GM18870 (cell line): ENCODE measurements around the gene SLC6A18.

Experiments used
- ATAC-seq: cut with Tn5 transposase; IDR thresholded peaks from one replicate; pipeline ENCODE4 v1.9.1; 2021; ENCODE audit warnings: moderate library complexity; ENCODE audit not compliant: unreplicated experiment

Gene SLC6A18, protein sequence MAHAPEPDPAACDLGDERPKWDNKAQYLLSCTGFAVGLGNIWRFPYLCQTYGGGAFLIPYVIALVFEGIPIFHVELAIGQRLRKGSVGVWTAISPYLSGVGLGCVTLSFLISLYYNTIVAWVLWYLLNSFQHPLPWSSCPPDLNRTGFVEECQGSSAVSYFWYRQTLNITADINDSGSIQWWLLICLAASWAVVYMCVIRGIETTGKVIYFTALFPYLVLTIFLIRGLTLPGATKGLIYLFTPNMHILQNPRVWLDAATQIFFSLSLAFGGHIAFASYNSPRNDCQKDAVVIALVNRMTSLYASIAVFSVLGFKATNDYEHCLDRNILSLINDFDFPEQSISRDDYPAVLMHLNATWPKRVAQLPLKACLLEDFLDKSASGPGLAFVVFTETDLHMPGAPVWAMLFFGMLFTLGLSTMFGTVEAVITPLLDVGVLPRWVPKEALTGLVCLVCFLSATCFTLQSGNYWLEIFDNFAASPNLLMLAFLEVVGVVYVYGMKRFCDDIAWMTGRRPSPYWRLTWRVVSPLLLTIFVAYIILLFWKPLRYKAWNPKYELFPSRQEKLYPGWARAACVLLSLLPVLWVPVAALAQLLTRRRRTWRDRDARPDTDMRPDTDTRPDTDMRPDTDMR

DNA sequence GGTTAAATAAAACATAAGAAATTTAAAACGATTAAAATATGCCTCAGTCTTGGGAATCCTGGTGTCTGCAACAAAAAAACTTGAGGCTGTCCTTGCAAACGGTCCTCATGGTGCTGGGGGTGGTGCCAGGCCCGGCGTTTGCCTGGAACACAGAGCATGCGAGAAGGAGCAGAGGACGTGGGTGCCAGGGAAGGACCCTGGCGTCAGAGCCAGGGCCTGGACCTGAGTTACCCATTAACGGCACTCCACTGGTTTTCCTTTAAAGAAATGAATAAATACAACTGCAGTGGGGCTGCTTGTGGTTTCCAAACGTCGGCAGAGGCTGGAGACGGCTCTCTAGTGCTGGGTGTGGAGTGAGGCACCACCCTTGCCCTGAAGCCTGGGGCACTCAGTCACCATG is at the start of gene SLC6A18:
SLC6A18 (plus strand) TSS at position 301 of the 400 bp plus-strand sequence; CDS start at position 398, 97 bp downstream.
- ATAC-seq, result no peak

DNA sequence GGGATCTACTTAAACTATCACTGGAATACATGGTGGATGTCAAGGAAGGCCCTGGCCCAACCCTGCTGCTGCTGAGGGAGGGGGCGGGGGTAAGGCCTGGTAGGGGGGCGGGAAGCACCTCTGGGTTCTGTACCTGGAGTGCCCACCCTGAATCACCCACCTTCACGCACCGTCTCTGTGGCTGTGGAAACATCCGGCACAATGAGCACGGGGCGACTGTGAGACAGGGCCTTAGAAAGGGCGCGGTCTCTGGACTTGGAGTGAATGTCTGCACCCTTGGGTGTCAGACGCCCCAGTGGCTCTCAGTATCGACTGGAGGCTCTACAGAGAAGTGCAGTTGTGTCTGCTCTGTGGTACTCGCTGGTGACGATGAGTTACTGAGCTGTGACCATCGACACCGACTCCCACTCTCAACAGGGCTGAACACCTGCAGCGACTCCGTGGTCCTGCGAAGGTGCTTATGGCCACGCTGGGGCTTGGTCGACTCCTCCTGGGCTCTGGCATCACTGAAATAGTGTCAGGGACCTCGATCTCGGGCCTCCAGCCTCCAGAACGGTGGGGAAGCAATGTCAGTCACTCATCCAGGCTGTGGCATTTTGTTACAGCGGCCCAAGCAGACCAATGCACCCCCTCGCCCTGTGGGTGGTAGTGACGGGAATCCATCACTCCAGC is 49.2 kb upstream of the SLC6A18 start:
- no peak for ATAC-seq

DNA sequence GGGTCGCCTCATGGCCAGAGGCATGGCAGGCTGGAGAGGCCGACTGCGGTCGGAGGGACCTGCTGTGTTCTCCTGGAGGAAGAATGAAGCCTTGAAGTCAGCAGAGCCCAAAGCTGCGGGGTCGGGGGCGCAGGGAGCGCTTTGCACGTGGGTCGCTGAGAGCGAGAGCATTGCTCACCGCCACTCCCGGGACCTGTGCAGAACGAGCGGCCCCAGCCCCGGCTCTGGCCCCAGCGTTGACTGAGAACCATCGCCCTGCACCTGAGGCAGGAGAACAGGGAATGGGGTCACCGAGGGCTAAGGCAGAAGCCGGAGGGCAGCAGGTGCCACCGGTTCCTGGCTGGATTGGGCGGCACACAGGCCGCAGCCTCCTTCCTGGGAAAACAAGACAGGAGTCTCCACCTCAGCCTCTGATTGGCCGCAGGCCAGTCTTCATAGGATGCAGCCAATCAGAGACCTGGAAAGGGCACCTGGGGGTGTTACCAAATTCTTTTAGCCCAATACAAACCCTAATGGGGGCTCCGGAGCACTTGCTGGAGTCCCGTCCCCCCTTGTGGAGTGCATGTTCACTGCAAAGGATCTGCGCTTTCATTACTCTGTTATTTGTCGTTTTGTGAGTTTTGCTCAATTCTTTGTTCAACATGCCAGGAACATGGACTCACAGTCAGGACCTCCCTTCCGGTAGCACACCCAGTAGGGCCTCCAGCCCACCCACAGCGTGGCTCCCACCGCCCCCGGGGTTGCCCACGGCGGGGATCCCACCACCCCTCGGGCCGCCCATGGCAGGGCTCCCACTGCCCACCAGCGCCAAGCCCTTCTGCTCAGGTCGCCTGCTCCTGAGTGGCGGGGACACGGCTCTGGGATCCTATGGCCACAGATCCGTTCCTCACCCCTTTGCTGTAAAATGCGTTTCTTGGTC is 48.4 kb upstream of the SLC6A18 start:
- no peak for ATAC-seq

DNA sequence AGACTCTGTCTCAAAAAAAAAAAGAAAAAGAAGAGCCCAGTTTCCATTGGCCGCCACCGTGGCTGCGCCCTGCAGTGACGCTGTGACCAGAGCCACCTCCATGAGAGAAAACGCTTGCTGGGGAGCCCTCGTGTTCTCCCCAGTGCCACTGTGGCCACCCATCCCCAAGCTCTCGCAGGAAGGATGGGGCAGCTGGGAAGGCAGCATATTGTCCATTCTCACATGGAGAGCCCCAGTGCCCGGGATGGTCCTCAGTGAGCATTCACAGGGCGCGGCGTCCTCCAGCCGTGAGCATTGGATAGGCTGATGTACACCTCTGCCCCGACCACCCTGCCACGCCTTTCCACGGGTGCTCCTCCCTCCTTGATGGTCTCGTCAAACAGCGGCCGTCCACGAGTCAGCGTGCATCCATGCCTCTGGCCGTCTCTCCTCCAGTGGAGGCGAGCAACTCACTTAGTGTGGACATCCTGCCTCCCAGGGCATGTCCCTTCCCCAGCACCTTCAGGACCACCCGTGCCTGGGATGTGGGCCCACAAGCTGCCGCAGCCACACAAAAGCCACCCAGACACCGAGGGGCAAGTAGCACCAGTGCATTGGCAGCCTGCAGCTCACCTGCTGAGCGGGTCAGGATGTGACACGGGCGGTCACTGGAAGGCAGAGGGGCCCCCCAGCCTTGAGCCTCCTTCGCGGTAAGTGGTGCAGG is 47.2 kb upstream of the SLC6A18 start:
- no peak for ATAC-seq

DNA sequence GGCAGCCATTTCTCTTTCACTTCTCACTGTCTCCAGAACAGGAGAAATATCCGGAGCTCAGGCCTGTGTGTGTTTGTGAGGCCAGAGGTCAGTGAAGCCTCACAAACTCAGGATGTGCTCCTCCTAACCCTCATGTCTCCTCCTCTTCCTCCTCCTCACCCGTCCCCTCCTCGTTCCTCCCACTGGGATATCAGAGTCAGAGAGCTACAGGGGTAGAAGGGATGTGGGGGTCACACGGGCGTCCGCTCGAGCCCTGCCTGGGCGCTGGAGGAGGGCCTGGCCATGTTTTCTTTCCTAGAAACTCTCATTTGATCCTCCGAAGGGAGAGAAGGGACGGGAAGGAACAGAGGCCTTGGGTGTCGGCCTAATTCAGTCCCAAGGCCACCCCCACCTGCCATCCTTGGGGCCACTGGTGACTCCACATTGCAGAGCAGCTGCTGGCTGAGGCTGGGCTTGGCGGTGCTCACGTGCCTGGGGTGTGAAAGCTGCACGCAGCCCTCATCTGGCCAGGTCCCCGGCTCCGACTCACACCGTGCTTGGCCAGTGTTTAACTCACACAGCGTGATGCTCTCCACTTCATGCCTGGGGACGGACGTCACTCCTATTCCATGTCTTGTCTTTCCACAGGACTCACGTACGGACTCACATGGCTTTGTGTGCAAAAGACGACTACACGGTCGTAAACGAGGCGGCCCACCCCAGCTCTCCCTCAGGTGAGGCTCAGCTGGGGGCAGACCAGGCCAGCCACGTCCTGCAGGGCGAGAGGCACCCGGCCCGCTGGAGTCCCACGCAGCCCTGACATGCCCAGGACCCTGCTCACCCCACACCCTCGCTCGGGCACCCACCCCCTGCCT is 46.4 kb upstream of the SLC6A18 start:
- ATAC-seq, result no peak

DNA sequence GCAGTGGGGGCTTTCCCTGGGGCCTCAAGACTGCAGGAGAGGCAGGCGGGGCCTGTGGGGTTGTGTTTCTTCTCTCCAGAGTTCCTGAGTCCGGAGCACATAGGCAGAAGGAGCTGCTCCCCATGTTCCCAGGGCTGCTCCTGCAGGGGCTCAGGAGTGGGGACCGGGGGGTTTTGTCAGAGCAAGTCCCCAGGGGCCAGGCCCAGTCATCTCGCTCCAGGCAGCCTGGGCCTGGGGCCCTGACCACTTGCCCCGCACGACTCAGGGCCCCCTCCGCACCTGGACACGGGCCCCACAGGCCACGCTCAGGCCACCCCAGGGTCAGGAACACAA is 45.8 kb upstream of the SLC6A18 start:
- no peak for ATAC-seq

DNA sequence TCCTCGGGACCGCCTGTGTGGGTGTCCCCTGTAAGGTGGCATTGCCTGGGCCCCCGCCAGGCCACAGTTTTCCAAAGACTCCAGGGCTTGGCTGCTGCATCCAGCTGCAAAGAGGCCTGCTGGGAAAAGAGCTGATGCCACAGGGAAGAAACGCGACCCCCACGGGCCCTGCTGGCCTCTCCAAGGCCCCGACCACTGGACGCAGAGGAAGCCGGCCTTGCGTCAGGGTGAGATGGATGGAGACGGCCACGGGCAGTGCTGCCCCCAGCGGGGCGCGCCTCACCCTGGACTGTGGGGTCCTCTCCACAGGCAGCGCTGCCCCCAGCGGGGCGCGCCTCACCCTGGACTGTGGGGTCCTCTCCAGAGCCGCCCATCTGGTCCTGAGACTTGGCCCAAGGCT is 45.1 kb upstream of the SLC6A18 start:
- no peak for ATAC-seq

DNA sequence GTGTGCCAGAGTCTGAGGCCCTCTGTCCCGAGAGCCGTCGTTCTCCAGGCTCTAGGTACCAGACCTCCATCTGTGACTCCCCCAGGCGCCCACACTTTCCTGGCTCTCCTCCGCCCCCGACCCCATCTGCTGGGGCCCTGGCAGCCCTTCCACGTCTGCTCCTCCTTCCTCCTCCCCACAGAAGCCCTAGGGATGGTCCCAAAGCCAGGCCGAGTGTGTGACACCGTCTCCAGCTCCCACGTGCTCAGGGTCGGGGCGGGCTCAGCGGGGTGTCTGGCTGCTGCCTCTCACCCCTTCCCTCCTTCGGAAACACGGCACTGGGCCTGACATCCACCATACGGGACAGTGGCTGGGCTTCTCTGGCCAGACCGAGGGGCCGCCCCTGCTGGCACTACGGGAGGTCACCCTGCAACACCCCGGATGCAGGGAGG is 44.3 kb upstream of the SLC6A18 start:
- ATAC-seq, result no peak

DNA sequence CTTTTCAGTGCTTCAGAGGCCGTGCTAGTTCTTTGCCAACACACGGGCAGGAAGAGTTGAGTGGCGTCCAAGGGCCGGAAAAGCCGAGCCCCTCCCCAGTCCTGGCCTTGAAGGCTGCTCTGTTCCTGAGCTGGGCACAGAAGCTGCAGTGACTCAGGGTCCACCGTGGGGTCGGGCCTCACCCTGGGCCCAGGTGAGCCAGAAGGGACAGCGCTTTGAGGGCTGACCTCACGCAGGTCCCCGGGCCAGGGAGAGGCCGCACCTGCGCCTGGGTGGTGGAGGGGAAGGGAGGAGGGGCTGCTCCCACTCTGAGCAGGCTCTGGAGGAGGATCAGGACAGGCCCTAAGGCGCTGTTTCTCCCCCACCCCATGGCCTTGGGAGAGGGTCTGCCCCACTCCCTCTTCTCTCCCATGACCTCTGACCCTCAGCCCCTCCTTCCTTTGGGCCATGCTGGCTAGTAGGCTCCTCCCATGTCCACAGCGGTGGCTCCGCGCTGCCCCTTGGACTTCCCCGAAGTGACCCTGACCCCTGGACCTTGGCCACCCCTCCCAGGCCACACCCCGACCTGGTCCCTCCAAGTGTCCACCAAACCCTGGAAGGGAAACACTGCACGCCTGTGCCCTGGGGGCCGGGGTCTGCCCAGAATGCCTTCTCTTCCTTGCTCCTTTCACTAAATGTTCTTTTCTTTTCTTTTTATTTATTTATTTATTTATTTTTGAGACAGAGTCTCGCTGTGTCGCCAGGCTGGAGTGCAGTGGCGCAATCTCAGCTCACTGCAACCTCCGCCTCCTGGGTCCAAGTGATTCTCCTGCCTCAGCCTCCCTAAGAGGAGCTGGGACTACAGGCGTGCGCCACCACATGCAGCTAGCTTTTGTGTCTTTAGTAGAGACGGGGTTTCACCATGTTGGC is 43.5 kb upstream of the SLC6A18 start:
- no peak for ATAC-seq

DNA sequence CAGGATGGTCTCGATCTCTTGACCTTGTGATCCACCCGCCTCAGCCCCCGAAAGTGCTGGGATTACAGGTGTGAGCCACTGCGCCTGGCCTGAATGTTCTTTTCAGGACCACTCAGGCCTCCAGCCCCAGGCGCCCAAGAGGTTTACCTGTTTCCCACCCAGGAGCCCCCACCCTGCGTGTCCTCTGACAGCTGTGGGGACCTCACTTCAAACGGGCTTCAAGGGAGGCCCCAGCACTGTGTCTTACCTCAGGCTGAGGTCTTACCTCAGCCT is 42.9 kb upstream of the SLC6A18 start:
- ATAC-seq, result no peak

DNA sequence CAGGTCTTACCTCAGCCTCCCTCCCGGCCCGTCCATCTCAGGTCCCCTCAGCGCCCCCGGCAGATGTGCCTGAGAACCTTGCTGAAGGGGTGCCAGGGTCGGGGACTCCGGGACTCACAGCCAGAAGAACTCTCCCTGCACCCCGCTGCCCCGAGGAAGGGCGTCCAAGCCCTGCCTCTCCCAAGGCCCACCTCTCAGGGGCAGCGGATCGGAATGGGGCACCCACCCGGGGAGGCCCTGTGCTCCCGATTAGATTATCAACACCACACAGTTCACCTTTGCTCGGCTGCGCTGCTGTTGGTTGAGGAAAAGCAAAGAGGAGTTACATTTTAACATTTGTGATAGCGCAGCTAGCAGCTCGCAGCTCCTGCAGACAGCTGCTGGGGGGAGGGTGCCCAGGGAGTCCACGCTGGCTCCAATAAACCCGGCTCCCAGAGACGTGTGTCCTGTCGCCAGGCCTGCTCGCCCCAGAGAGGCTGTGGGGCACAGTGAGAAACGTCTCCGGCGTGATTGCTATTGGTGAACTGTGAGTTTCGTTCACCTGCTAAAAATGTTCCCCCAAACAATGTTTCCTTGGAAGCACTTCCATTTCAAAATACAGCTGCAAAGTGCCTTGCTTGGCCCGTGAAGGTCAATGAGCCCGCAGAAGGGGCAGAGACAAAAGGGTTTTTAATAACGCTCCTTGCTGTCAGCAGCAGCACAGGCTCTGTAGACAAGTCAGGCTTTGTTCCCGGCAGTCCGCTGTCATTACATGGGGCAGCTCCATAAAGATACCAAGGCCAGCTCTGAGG is 42.4 kb upstream of the SLC6A18 start:
- no peak for ATAC-seq

DNA sequence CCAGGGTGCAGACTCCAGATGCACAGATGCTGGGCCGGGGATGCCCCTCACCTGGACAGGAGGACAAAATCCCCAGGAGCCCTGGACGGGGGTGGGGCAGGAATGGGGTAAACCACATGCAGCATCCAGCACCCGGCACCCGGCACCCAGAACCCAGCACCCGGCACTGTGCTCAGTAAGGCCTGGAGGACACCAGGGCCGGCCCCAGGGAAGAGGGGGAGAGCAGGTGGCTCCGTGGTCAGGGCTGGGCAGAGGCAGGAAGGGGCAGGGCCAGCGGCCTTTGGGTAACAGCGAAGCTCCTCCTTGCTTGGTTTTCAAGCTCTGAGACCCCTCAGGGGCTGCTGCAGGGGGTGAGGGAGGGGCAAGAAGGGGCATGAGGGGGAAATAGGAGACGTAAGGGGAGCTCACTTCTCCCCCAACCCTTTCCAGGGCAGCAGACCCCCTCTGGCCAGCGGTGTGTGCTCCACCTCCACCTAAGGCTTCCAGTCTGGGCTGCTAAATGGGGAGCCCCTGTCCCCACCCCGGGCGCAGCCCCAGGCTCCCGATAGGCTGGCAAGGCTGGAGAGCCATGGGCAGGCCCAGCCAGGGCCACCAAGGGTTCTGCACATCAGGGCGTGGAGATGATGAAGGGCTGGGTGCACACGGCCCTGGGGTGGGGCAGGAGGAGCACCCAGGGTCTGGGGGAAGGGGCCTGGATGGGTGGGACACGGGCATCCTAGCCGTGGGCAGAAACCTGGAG is 41.6 kb upstream of the SLC6A18 start:
- ATAC-seq, result no peak

DNA sequence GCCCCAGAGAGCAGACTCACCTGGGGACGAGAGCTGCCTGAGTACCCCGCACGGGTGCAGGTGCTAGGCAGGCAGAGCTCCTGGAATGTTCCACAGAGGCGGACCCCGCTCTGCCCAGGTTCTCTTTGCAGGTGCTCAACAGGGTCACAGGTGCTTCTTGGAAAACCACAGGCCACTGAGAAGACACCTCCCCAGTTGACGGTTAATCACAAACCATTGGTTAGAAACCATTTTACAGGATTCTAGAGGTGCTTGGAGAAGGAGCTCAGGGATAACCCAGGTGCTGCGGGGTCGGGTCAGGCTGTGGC is 41.1 kb upstream of the SLC6A18 start:
- ATAC-seq, result no peak

DNA sequence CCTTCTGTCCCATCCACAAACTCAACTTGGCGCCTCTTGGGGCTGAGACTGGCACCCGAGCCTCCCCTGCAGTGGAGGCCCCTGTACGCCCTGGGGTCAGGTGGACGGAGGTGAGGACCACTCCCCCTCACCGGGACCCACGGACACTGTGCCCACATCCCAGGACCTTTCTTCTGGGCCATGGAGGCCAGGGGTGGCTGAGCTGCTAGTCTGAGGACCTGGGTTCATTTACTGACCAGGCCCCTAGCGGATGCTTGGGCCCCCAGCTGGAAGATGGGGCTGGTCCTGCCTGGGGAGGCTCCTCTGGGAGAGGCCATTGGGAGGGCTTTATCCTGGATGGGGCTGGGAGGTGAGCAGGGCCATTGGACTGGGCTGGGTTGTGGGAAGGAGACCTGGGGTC is 40.7 kb upstream of the SLC6A18 start:
- no peak for ATAC-seq

DNA sequence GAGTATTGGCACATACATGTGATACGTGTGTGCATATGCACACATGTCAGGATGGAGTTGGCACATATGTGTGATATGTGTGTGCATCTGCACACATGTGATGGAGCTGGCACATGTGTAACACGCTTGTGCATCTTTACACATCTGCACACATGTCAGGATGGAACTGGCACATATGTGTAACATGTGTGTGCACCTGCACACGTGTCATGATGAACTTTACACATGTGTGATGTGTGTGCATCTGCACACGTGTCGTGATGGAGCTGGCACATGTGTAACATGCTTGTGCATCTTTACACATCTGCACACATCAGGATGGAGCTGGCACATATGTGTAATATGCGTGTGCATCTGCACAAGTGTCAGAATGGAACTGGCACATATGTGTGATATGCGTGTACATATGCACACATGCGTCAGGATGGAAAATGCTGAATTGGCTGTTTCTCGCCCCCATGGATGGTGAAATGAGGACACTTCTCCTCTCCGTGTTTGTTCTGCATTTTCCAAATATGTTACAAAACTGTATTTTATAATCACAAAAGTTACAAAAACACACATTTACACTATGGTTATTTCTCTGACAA is 40.0 kb upstream of the SLC6A18 start:
- ATAC-seq, result no peak

DNA sequence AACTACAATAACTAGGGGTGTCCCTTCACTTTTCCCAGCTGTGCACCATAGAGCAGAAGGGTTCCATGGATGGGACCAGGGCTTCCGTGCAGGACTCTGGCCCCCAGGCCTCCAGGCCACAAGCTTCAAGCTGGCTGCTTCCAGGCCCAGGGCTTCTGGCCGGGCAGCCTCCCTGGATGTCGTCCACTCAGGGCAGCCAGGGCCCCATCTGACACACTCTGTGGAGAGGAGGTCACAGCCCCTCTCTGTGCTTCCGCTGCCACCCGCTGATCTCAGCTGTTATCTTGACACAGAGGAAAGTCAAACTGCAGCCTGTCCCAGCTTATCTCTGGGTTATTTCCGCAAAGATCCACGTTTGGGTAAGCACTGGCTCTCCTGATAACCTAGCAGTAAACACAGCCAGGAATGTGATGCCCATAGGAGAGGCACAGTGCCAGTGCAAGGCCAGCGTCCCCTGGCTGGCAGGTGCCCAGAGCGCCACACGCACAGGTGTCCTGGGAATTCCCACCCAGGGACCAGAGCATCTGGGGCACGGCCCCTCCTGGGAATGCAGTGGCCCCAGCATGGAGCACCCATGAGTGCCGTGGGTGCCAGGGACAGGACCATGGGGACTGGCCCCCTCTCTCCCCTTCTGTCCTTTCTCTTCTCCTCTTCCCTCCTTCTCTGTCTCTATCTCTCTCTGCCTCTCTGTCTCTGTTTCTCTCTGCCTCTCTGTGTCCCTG is 39.4 kb upstream of the SLC6A18 start:
- no peak for ATAC-seq
